ENCODE measurements around the gene ADAM12.

ADAM12 gene

GRCh38 chr10:126123466-126123865, 264.8 kb downstream of the ADAM12 start:
- no peak for DNase-seq

GRCh38 chr10:126122881-126123280, 265.4 kb downstream of the ADAM12 start:
- no peak for DNase-seq

GRCh38 chr10:126119599-126119998, 268.7 kb downstream of the ADAM12 start:
- no peak for DNase-seq

- no peak for DNase-seq
Measured at GRCh38 chr10:126118476-126118875, 269.8 kb downstream of the ADAM12 start.

- DNase-seq, result no peak
Measured at GRCh38 chr10:126117196-126117595, 271.1 kb downstream of the ADAM12 start.

GRCh38 chr10:126115886-126116285, 272.4 kb downstream of the ADAM12 start:
- no peak for DNase-seq

GRCh38 chr10:126114884-126115555, 273.3 kb downstream of the ADAM12 start:
- DNase-seq, result no peak

GRCh38 chr10:126111516-126111915, 276.8 kb downstream of the ADAM12 start:
- DNase-seq, result no peak

- DNase-seq, result no peak
Measured at GRCh38 chr10:126110489-126111180, 277.6 kb downstream of the ADAM12 start.

GRCh38 chr10:126109893-126110292, 278.4 kb downstream of the ADAM12 start:
- DNase-seq, result no peak

GRCh38 chr10:126108693-126109092, 279.6 kb downstream of the ADAM12 start:
- no peak for DNase-seq

- no peak for DNase-seq
Measured at GRCh38 chr10:126104767-126105166, 283.5 kb downstream of the ADAM12 start.

GRCh38 chr10:126102636-126103035, 285.6 kb downstream of the ADAM12 start:
- no peak for DNase-seq

GRCh38 chr10:126101736-126102135, 286.5 kb downstream of the ADAM12 start:
- no peak for DNase-seq

GRCh38 chr10:126101325-126101724, 287.0 kb downstream of the ADAM12 start:
- no peak for DNase-seq

- no peak for DNase-seq
Measured at GRCh38 chr10:126099366-126099765, 288.9 kb downstream of the ADAM12 start.

- DNase-seq, result no peak
Measured at GRCh38 chr10:126098226-126098581, 290.1 kb downstream of the ADAM12 start.

GRCh38 chr10:126097558-126098225, 290.6 kb downstream of the ADAM12 start:
- DNase-seq, result no peak

GRCh38 chr10:126094537-126094936, 293.7 kb downstream of the ADAM12 start:
- DNase-seq, result no peak

GRCh38 chr10:126092366-126093215, 295.7 kb downstream of the ADAM12 start:
- DNase-seq, result no peak

- DNase-seq, result peak in 7 of 56 donors; percentile 4 to 30 (median 8)
Measured at GRCh38 chr10:126090911-126091728, 297.2 kb downstream of the ADAM12 start.

All from nucleus accumbens (tissue), 56 donors.